WTC11 (cell line): ENCODE measurements around the gene RD3L. TPM values are rescaled to one million over a fixed set of nuclear protein-coding genes. Genes with fewer than 3 reads are reported as not detected.

Experiments used
- ATAC-seq: fragments of 200-7000 bp; cut with Tn5 transposase; 2 replicates; pipeline ENCODE4 v1.10.0; 2021; ENCODE audit warnings: mild to moderate bottlenecking, moderate library complexity
- CTCF ChIA-PET: fragments of 300-600 bp; sonication (Branson Sonifier 250); formaldehyde crosslinking; loops from one replicate; lab custom pipeline; 2021; ENCODE audit warnings: antibody characterized with exemption; lab: Charles Lee
- POLR2A ChIA-PET: fragments of 350-600 bp; sonication (Branson Sonifier 250); formaldehyde crosslinking; loops from one replicate; lab custom pipeline; 2021; ENCODE audit warnings: antibody characterized with exemption; lab: Charles Lee
- DNase-seq: peaks from one replicate; pipeline ENCODE4 v3.0.0; 2021; ENCODE audit warnings: low spot score
- H3K27ac Mint-ChIP-seq: 2 replicates; pipeline ENCODE4 v1.8.0; 2021; ENCODE audit warnings: mixed read lengths
- H3K27me3 Mint-ChIP-seq: 2 replicates; pipeline ENCODE4 v1.8.0; 2021; ENCODE audit warnings: low read depth, mild to moderate bottlenecking, moderate library complexity, mixed read lengths
- H3K36me3 Mint-ChIP-seq: 2 replicates; pipeline ENCODE4 v1.8.0; 2021; ENCODE audit warnings: mixed read lengths
- H3K4me1 Mint-ChIP-seq: 2 replicates; pipeline ENCODE4 v1.8.0; 2022; ENCODE audit warnings: mixed read lengths
- H3K4me3 Mint-ChIP-seq: 2 replicates; pipeline ENCODE4 v1.8.0; 2021; ENCODE audit warnings: mild to moderate bottlenecking, moderate library complexity, mixed read lengths
- H3K9me3 Mint-ChIP-seq: 2 replicates; pipeline ENCODE4 v1.8.0; 2021; ENCODE audit warnings: mixed read lengths
- ATF1 ChIP-seq: sonication (generic); formaldehyde crosslinking; IDR thresholded peaks from 2 replicates; pipeline ENCODE4 v1.8.1; 2023; ENCODE audit warnings: mild to moderate bottlenecking, moderate library complexity, missing genetic modification reagents
- ATF2 ChIP-seq: sonication (generic); formaldehyde crosslinking; IDR thresholded peaks from 2 replicates; pipeline ENCODE4 v1.8.1; 2022; ENCODE audit warnings: low read depth, missing genetic modification reagents, borderline replicate concordance
- CREB1 ChIP-seq: sonication (generic); formaldehyde crosslinking; IDR thresholded peaks from 2 replicates; pipeline ENCODE4 v1.8.0; 2023; ENCODE audit warnings: mild to moderate bottlenecking, missing genetic modification reagents
- ESRRA ChIP-seq: sonication (generic); formaldehyde crosslinking; IDR thresholded peaks from 2 replicates; pipeline ENCODE4 v1.8.1; 2022; ENCODE audit warnings: mild to moderate bottlenecking, missing genetic modification reagents, borderline replicate concordance
- FOXP1 ChIP-seq: sonication (generic); formaldehyde crosslinking; IDR thresholded peaks from 2 replicates; pipeline ENCODE4 v1.8.0; 2022; ENCODE audit warnings: missing genetic modification reagents, mild to moderate bottlenecking, moderate library complexity, borderline replicate concordance
- GABPB1 ChIP-seq: sonication (generic); formaldehyde crosslinking; IDR thresholded peaks from 2 replicates; pipeline ENCODE4 v1.8.1; 2023; ENCODE audit warnings: mild to moderate bottlenecking, missing genetic modification reagents
- GRHL2 ChIP-seq: fragments of 250-450 bp; sonication (Bioruptor Pico); IDR thresholded peaks from 2 replicates; pipeline ENCODE4 v1.8.0; 2022; ENCODE audit warnings: mild to moderate bottlenecking, moderate library complexity; ENCODE audit not compliant: insufficient replicate concordance, severe bottlenecking
- HMGXB4 ChIP-seq: sonication (generic); formaldehyde crosslinking; IDR thresholded peaks from 2 replicates; pipeline ENCODE4 v1.8.1; 2023; ENCODE audit warnings: mild to moderate bottlenecking, moderate library complexity, missing genetic modification reagents
- IRF2 ChIP-seq: sonication (generic); formaldehyde crosslinking; IDR thresholded peaks from 2 replicates; pipeline ENCODE4 v1.8.0; 2022; ENCODE audit warnings: low read depth, missing genetic modification reagents, borderline replicate concordance
- MXD4 ChIP-seq: fragments of 250-450 bp; sonication (Bioruptor Pico); IDR thresholded peaks from 2 replicates; pipeline ENCODE4 v1.8.0; 2021; ENCODE audit warnings: mild to moderate bottlenecking, moderate library complexity, borderline replicate concordance
- NFATC4 ChIP-seq: fragments of 250-450 bp; sonication (Bioruptor Pico); IDR thresholded peaks from 2 replicates; pipeline ENCODE4 v1.9.0; 2021; ENCODE audit warnings: mild to moderate bottlenecking
- NR1H2 ChIP-seq: sonication (generic); formaldehyde crosslinking; IDR thresholded peaks from 2 replicates; pipeline ENCODE4 v1.9.0; 2021; ENCODE audit warnings: mild to moderate bottlenecking, moderate library complexity, missing genetic modification reagents
- PRDM15 ChIP-seq: sonication (generic); formaldehyde crosslinking; IDR thresholded peaks from 2 replicates; pipeline ENCODE4 v1.8.0; 2022; ENCODE audit warnings: missing genetic modification reagents
- SP1 ChIP-seq: sonication (generic); formaldehyde crosslinking; conservative IDR thresholded peaks from 2 replicates; pipeline ENCODE4 v1.8.1; 2022; ENCODE audit warnings: missing genetic modification reagents
- STAT6 ChIP-seq: sonication (generic); formaldehyde crosslinking; conservative IDR thresholded peaks from 2 replicates; pipeline ENCODE4 v1.8.1; 2023; ENCODE audit warnings: mild to moderate bottlenecking, low read depth, missing genetic modification reagents, moderate library complexity
- USF1 ChIP-seq: sonication (generic); formaldehyde crosslinking; IDR thresholded peaks from 2 replicates; pipeline ENCODE4 v1.8.0; 2022; ENCODE audit warnings: mild to moderate bottlenecking, missing genetic modification reagents
- ZBTB21 ChIP-seq: sonication (generic); formaldehyde crosslinking; IDR thresholded peaks from 2 replicates; pipeline ENCODE4 v1.8.1; 2023; ENCODE audit warnings: mild to moderate bottlenecking, missing genetic modification reagents, borderline replicate concordance
- ZNF121 ChIP-seq: sonication (generic); formaldehyde crosslinking; IDR thresholded peaks from 2 replicates; pipeline ENCODE4 v1.8.0; 2023; ENCODE audit warnings: missing genetic modification reagents
- ZNF281 ChIP-seq: sonication (generic); formaldehyde crosslinking; IDR thresholded peaks from 2 replicates; pipeline ENCODE4 v1.8.0; 2023; ENCODE audit warnings: mild to moderate bottlenecking, missing genetic modification reagents
- ZSCAN18 ChIP-seq: fragments of 250-450 bp; sonication (Bioruptor Pico); IDR thresholded peaks from 2 replicates; pipeline ENCODE4 v2.1.2; 2022; ENCODE audit warnings: mild to moderate bottlenecking, moderate library complexity
- total RNA-seq: library from RNA; stranded (reverse); gene quantifications from 3 replicates; pipeline ENCODE4 v1.2.3, GENCODE V29; 2021

The RD3L gene
- total RNA-seq, 1 experiment from 2014 or later, result not detected

- Mint-ChIP-seq H3K27ac (no peak overlapping the region), H3K36me3 (no peaks in the 10 kb centered on the region), H3K9me3 (peaks cover 8% of the 10 kb centered on the region), H3K4me1 (peaks cover 5% of the 10 kb centered on the region; the same call in 1 of the 2 replicates), H3K27me3 (no peaks in the 10 kb centered on the region), H3K4me3 (no peak overlapping the region)
- CTCF ChIA-PET, result interaction anchor here (2.0 kb wide), 1 partner anchor 74 kb away, joined by 7 read pairs; no protein-coding TSS in a partner anchor
- no peak for DNase-seq
- no peak for ATAC-seq
- TF ChIP-seq ZNF121 (peak; percentile 25; the same call in 1 of the 2 replicates), ATF1 (CRISPR knock-in tag) (no peak), IRF2 (CRISPR knock-in tag) (no peak), ATF2 (CRISPR knock-in tag) (no peak), MXD4 (no peak)
- POLR2A ChIA-PET, result no interaction called here
Observed at GRCh38 chr14:103974575-103974974, 32.2 kb upstream of the RD3L start.

- H3K27me3 Mint-ChIP-seq, result no peaks in the 10 kb centered on the region
- DNase-seq (no peak), ATAC-seq (no peak)
- no peak overlapping the region for H3K27ac Mint-ChIP-seq
- H3K4me3 Mint-ChIP-seq, result no peak overlapping the region
- POLR2A ChIA-PET, result no interaction called here
- CTCF ChIA-PET, result interaction anchor here (2.0 kb wide), 1 partner anchor 73 kb away, joined by 7 read pairs; no protein-coding TSS in a partner anchor
- no peaks in the 10 kb centered on the region for H3K9me3 Mint-ChIP-seq
- H3K36me3 Mint-ChIP-seq, result no peaks in the 10 kb centered on the region
- peaks cover 5% of the 10 kb centered on the region; the same call in 1 of the 2 replicates for H3K4me1 Mint-ChIP-seq
- TF ChIP-seq PRDM15 (CRISPR knock-in tag) (no peak), ESRRA (CRISPR knock-in tag) (no peak), NFATC4 (CRISPR knock-in tag) (no peak), FOXP1 (CRISPR knock-in tag) (no peak), USF1 (CRISPR knock-in tag) (no peak), ZNF281 (CRISPR knock-in tag) (no peak), HMGXB4 (no peak), ZBTB21 (CRISPR knock-in tag) (no peak), SP1 (CRISPR knock-in tag) (no peak), STAT6 (CRISPR knock-in tag) (no peak), CREB1 (CRISPR knock-in tag) (no peak), GRHL2 (CRISPR knock-in tag) (no peak), NR1H2 (no peak), ZSCAN18 (no peak), GABPB1 (CRISPR knock-in tag) (no peak)
Observed at GRCh38 chr14:103973354-103973753, 31.0 kb upstream of the RD3L start.
